Activated naive CD8-positive, alpha-beta T cell treated with anti-CD3 and anti-CD28 coated beads for 36 hours (primary cell): ENCODE measurements around the gene OXNAD1. TPM values are rescaled to one million over a fixed set of nuclear protein-coding genes. Genes with fewer than 3 reads are reported as not detected.

ENCODE experiments used
- total RNA-seq, 2 experiments: library from RNA; stranded (reverse); gene quantifications; one replicate each; pipeline ENCODE4 v1.2.3, GENCODE V29; 2021

The OXNAD1 gene
- total RNA-seq, 2 experiments from 2014 or later: 37.9 to 41.8 TPM

Other genes with a start within 250 kb of the OXNAD1 start
- gene GALNT15, start 90.5 kb upstream of the OXNAD1 start, total RNA-seq: not detected
- 10 to 100 TPM; 28.2 to 28.7 TPM for gene DPH3, start 269 bp upstream of the OXNAD1 start, total RNA-seq
- gene RFTN1, start 248.5 kb downstream of the OXNAD1 start, total RNA-seq: 10 to 100 TPM; 84.2 to 84.8 TPM